Measurements from ENCODE around the gene MPZL1. TPM values are rescaled to one million over a fixed set of nuclear protein-coding genes. Genes with fewer than 3 reads are reported as not detected.

Gene MPZL1
- polyA plus RNA-seq, 2 of the 4 experiments (the other 2 are of a cell fraction) = 92.6 to 178 TPM

- no peak for TF ChIP-seq ZSCAN20 (CRISPR knock-in tag; IDR thresholded peaks at IDR 0.05)
- DNase-seq (ENCODE audit: low read depth in 1 of 2, low spot score in 1 of 2) (no peak), FAIRE-seq (no peak), ATAC-seq (no peak)
- Histone ChIP-seq H3K4me3 (no peak overlapping the region), H3K27ac (no peak overlapping the region), H3K4me1 (peaks cover 10% of the 10 kb centered on the region; the same call in 2 of the 3 replicates), H3K4me2 (no peak overlapping the region), H3K9me3 (no peaks in the 10 kb centered on the region)
- ChIA-PET POLR2A (no interaction called here), CTCF (no interaction called here)
- WGBS (ENCODE audit: missing lambda C conversion rate) = 94% methylated on average over 1 of the region's 1 CpG
Measured at GRCh38 chr1:167776151-167776550, 54.4 kb downstream of the MPZL1 start.

DNA sequence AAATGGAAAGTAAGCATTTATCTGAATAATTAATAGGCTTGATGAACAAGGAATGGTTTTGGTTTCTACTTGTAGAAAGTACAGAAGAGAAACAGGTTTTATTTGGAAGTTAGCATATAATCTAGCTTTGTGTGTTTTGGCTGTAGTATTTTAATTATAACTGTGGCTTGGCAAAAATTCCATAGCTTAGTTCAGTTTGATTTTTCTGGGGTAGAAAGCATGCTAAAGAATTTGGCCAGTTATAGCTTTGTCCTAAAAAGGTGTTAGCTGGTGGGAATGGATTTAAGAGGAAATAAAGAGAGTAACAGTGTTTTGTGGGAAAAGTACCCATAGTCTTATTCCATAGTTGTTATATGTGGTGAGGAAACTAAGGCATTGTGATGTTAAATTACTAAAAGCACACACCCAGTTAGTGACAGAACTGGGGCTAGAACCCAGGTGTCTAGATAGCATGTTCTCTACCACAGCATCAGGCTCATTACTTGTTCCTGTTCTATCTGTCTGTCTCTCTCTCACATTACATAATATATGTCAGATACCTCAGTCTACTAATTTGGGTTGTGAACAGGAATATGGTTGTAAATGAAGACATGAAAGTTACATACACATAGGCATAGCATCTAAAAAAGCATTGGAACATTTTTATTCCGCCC, 55.0 kb downstream of the MPZL1 start:
- Histone ChIP-seq H3K4me3 (no peak overlapping the region), H3K4me1 (peaks cover 10% of the 10 kb centered on the region; the same call in 2 of the 3 replicates), H3K4me2 (no peak overlapping the region), H3K9me3 (no peaks in the 10 kb centered on the region), H3K27ac (no peak overlapping the region)
- DNase-seq (ENCODE audit: low read depth in 1 of 2, low spot score in 1 of 2) = no peak
- no peak for FAIRE-seq
- no peak for ATAC-seq
- ChIA-PET CTCF (no interaction called here), POLR2A (no interaction called here)
- 92% methylated on average over 1 of the region's 1 CpG for WGBS (ENCODE audit: missing lambda C conversion rate)
- no peak for TF ChIP-seq KDM1A (IDR thresholded peaks at IDR 0.05; ENCODE audit: low read depth)
- no peak for TF ChIP-seq EP300 (IDR thresholded peaks at IDR 0.05)

DNA sequence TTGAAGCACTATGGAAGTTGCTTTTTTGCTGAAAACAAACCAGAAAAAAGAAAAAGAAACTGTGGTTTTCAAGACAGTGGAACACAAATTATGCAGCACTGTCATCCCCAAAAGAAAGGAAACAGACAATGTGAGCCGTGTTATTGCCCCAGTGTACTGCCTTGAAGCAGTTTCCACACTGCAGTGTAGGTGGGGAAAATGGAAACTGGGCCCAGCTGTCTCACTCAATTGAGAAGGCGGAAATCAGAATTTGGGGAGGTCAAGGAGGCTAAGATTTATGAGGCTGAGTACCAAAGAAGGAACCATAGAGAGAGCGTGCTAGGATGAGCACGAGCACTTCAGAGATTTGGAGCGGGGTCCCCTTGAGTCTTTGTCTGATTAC, 55.5 kb downstream of the MPZL1 start:
- Histone ChIP-seq H3K4me3 (no peak overlapping the region), H3K4me2 (no peak overlapping the region), H3K9me3 (no peaks in the 10 kb centered on the region), H3K4me1 (peaks cover 10% of the 10 kb centered on the region; the same call in 2 of the 3 replicates), H3K27ac (no peak overlapping the region)
- DNase-seq (ENCODE audit: low read depth in 1 of 2, low spot score in 1 of 2) (no peak), FAIRE-seq (no peak), ATAC-seq (no peak)
- TF ChIP-seq CTCF (IDR thresholded peaks at IDR 0.05) (no peak), REST (IDR thresholded peaks at IDR 0.05) (no peak), HOXA7 (CRISPR knock-in tag; IDR thresholded peaks at IDR 0.05) (no peak), MYC (IDR thresholded peaks at IDR 0.05; ENCODE audit: borderline replicate concordance, low read length) (no peak), KDM1A (IDR thresholded peaks at IDR 0.05; ENCODE audit: low read depth) (no peak), RCOR1 (IDR thresholded peaks at IDR 0.05; ENCODE audit: low read depth, low read length) (no peak), HDAC2 (IDR thresholded peaks at IDR 0.05) (no peak), HOXB5 (CRISPR knock-in tag; IDR thresholded peaks at IDR 0.05) (no peak), TFCP2L1 (CRISPR knock-in tag; IDR thresholded peaks at IDR 0.05) (no peak), MAZ (IDR thresholded peaks at IDR 0.05; ENCODE audit: borderline replicate concordance, low read depth, low read length) (no peak), SREBF2 (IDR thresholded peaks at IDR 0.05) (no peak), NFE2L2 (conservative IDR thresholded peaks at IDR 0.05; ENCODE audit: low read length) (no peak), FOSB (CRISPR knock-in tag; IDR thresholded peaks at IDR 0.05) (no peak)
- ChIA-PET CTCF (no interaction called here), POLR2A (no interaction called here)
- 89% methylated on average over 5 of the region's 5 CpGs for whole genome bisulfite sequencing (ENCODE audit: missing lambda C conversion rate)

DNA sequence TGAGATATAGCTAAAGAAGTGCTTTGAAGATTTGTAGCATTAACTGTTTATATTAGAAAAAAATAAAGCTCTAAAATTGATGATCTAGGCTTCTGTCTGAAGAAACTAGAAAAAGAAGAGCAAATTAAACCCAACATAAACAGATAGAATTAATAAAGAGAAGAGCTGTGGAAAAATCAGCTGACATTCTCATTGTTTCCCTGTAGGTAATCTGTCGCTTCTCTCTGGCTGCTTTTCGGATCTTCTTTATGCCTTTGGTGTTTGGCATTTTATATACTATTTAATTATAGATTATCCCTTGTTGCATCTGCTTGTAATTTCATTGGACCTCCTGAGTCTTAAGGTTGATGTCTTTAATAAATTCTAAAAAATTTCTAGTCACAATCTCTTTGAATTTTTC, 59.8 kb downstream of the MPZL1 start:
- H3K4me1 ChIP-seq = no peaks in the 10 kb centered on the region
- 94% methylated on average over 2 of the region's 2 CpGs for WGBS (ENCODE audit: missing lambda C conversion rate)
- H3K4me2 ChIP-seq = no peak overlapping the region
- no peaks in the 10 kb centered on the region for H3K9me3 ChIP-seq
- no peak overlapping the region for H3K27ac ChIP-seq
- ChIA-PET CTCF (interaction anchor here (1.4 kb wide), 1 partner anchor 21 kb away, joined by 4 read pairs; no protein-coding TSS in a partner anchor), POLR2A (no interaction called here)
- FAIRE-seq (no peak), DNase-seq (ENCODE audit: low read depth in 1 of 2, low spot score in 1 of 2) (no peak), ATAC-seq (no peak)
- TF ChIP-seq PBX3 (IDR thresholded peaks at IDR 0.05) = no peak
- no peak for TF ChIP-seq JUNB (IDR thresholded peaks at IDR 0.05)
- TF ChIP-seq ZC3H11A (IDR thresholded peaks at IDR 0.05) = no peak
- TF ChIP-seq MAFK (IDR thresholded peaks at IDR 0.05; ENCODE audit: partially characterized antibody) = no peak
- H3K4me3 ChIP-seq = no peak overlapping the region

All from A549 (cell line).